Activated CD4-positive, alpha-beta T cell treated with anti-CD3 and anti-CD28 coated beads for 36 hours (primary cell): Measurements from ENCODE around the gene PIP4K2B. TPM values are rescaled to one million over a fixed set of nuclear protein-coding genes. Genes with fewer than 3 reads are reported as not detected.
A peak's percentile ranks its signal among the peaks of the same experiment; 100 is the strongest.

Source experiments
- ATAC-seq: fragments of 200-7000 bp; cut with Tn5 transposase; one replicate; pipeline ENCODE4 v1.10.0; 2021; ENCODE audit warnings: mild to moderate bottlenecking, moderate library complexity
- CTCF ChIA-PET: fragments of 350-600 bp; sonication (Branson Sonifier 250); formaldehyde crosslinking; loops from one replicate; lab custom pipeline; 2021; ENCODE audit warnings: antibody characterized with exemption; lab: Charles Lee
- POLR2A ChIA-PET: fragments of 350-600 bp; sonication (Branson Sonifier 250); formaldehyde crosslinking; loops from one replicate; lab custom pipeline; 2021; ENCODE audit warnings: antibody characterized with exemption, inconsistent platforms; lab: Charles Lee
- DNase-seq: peaks from one replicate; pipeline ENCODE4 v3.0.0-alpha.2; 2020
- H3K27ac Mint-ChIP-seq: one replicate; pipeline ENCODE4 v1.8.0; 2021; ENCODE audit warnings: mixed read lengths
- H3K27me3 Mint-ChIP-seq: one replicate; pipeline ENCODE4 v1.8.0; 2021; ENCODE audit warnings: mixed read lengths
- H3K36me3 Mint-ChIP-seq: one replicate; pipeline ENCODE4 v1.8.0; 2021; ENCODE audit warnings: low read depth, mixed read lengths
- H3K4me1 Mint-ChIP-seq: one replicate; pipeline ENCODE4 v1.8.0; 2021; ENCODE audit warnings: mixed read lengths
- H3K4me3 Mint-ChIP-seq: one replicate; pipeline ENCODE4 v1.8.0; 2021; ENCODE audit warnings: mild to moderate bottlenecking, moderate library complexity, mixed read lengths
- H3K9me3 Mint-ChIP-seq: one replicate; pipeline ENCODE4 v1.8.0; 2021; ENCODE audit warnings: low read depth, mixed read lengths
- intact Hi-C, 2 experiments: fragments of 100-400 bp; cut with DNase I in 1 of 2; cut with micrococcal nuclease in 1 of 2; formaldehyde crosslinking; loops; one replicate each; pipeline versions ENCODE4 v1.14.2 to v1.15.1; 2022 to 2024; cut with DNase I, micrococcal nuclease
- total RNA-seq, 2 experiments: library from RNA; stranded (reverse); gene quantifications; one replicate each; pipeline ENCODE4 v1.2.3, GENCODE V29; 2021

PIP4K2B gene
- total RNA-seq, result 10 to 100 TPM; 36.3 to 41.6 TPM

GRCh38 chr17:38799501-38800236 is at the start of gene PIP4K2B:
Gene PIP4K2B (minus strand): TSS chr17:38799556. CDS start chr17:38799424, 132 bp downstream.
- POLR2A ChIA-PET, result interaction anchor here (1.5 kb wide), 1 partner anchor 354 kb away, joined by 4 read pairs; no protein-coding TSS in a partner anchor
- CTCF ChIA-PET, result interaction anchor here (0.6 kb wide), 1 partner anchor 82 kb away, joined by 3 read pairs; no protein-coding TSS in a partner anchor
- H3K4me1 Mint-ChIP-seq, result peaks cover 33% of the 10 kb centered on the region
- intact Hi-C loops, result loop anchor here (1.0 to 2.0 kb wide), 16 partner anchors 17 to 1191 kb away; partner anchors contain the start of genes PSMB3 (in 2 of the 2), CACNB1 (in 1 of the 2), CISD3 (in 1 of the 2) and CWC25 (in 1 of the 2)
- DNase-seq (peak; percentile 93), ATAC-seq (peak; percentile 83)
- no peaks in the 10 kb centered on the region for H3K9me3 Mint-ChIP-seq
- no peaks in the 10 kb centered on the region for H3K27me3 Mint-ChIP-seq
- peak within 1 kb of the TSS; percentile 99 for H3K4me3 Mint-ChIP-seq
- peak within 1 kb of the TSS; percentile 94 for H3K27ac Mint-ChIP-seq
- peaks cover 47% of the 10 kb centered on the region for H3K36me3 Mint-ChIP-seq

- intact Hi-C loops, result no loop called here
- no peak overlapping the region for H3K27ac Mint-ChIP-seq
- no peaks in the 10 kb centered on the region for H3K9me3 Mint-ChIP-seq
- CTCF ChIA-PET, result no interaction called here
- peaks cover 64% of the 10 kb centered on the region for H3K36me3 Mint-ChIP-seq
- ATAC-seq (no peak), DNase-seq (no peak)
- H3K4me3 Mint-ChIP-seq, result no peak overlapping the region
- no peaks in the 10 kb centered on the region for H3K27me3 Mint-ChIP-seq
- H3K4me1 Mint-ChIP-seq, result peaks cover 33% of the 10 kb centered on the region
- POLR2A ChIA-PET, result interaction anchor here (0.7 to 1.4 kb wide), 2 partner anchors 21 to 23 kb away, joined by 3 to 14 read pairs; partner anchors contain the start of gene LASP1
These were observed 49.2 kb upstream of the PIP4K2B start for GRCh38 chr17:38848557-38848891.

GRCh38 chr17:38844261-38844757 is 45.0 kb upstream of the PIP4K2B start:
- ATAC-seq (no peak), DNase-seq (no peak)
- H3K27me3 Mint-ChIP-seq, result no peaks in the 10 kb centered on the region
- no peaks in the 10 kb centered on the region for H3K9me3 Mint-ChIP-seq
- intact Hi-C loops, result no loop called here
- ChIA-PET POLR2A (interaction anchor here (0.8 to 1.1 kb wide), 2 partner anchors 10 to 32 kb away, joined by 4 to 7 read pairs; partner anchors contain the start of gene RPL23), CTCF (interaction anchor here (0.6 to 0.8 kb wide), 3 partner anchors 123 to 1293 kb away, joined by 3 read pairs; no protein-coding TSS in a partner anchor)
- peaks cover 8% of the 10 kb centered on the region for H3K4me1 Mint-ChIP-seq
- no peak overlapping the region for H3K4me3 Mint-ChIP-seq
- H3K27ac Mint-ChIP-seq, result no peak overlapping the region
- peaks cover 24% of the 10 kb centered on the region for H3K36me3 Mint-ChIP-seq

- ATAC-seq (no peak), DNase-seq (no peak)
- H3K4me3 Mint-ChIP-seq, result peak overlapping the region; percentile 99
- H3K27me3 Mint-ChIP-seq, result no peaks in the 10 kb centered on the region
- ChIA-PET POLR2A (interaction anchor here (1.8 kb wide), 1 partner anchor 45 kb away, joined by 9 read pairs; the partner anchor contains the start of gene LASP1), CTCF (interaction anchor here (0.7 to 1.2 kb wide), 4 partner anchors 9 to 267 kb away, joined by 3 to 5 read pairs (median 3); no protein-coding TSS in a partner anchor)
- intact Hi-C loops, result loop anchor here (1.0 to 2.0 kb wide), 9 partner anchors 27 to 1101 kb away; partner anchors contain the start of genes RPL23 (in 2 of the 2), LRRC3C (in 1 of the 2), MED1 (in 1 of the 2) and ORMDL3 (in 1 of the 2)
- H3K9me3 Mint-ChIP-seq, result no peaks in the 10 kb centered on the region
- H3K27ac Mint-ChIP-seq, result peak overlapping the region; percentile 99
- H3K4me1 Mint-ChIP-seq, result peaks cover 27% of the 10 kb centered on the region
- H3K36me3 Mint-ChIP-seq, result peaks cover 6% of the 10 kb centered on the region
These were observed 26.4 kb upstream of the PIP4K2B start for GRCh38 chr17:38825762-38826247.

- intact Hi-C loops, result loop anchor here (1.0 to 2.0 kb wide), 9 partner anchors 26 to 1102 kb away; partner anchors contain the start of genes RPL23 (in 2 of the 2), LRRC3C (in 1 of the 2), MED1 (in 1 of the 2) and ORMDL3 (in 1 of the 2)
- no peaks in the 10 kb centered on the region for H3K27me3 Mint-ChIP-seq
- DNase-seq (peak; percentile 95), ATAC-seq (peak; percentile 82)
- peak within 1 kb of the TSS; percentile 99 for H3K27ac Mint-ChIP-seq
- ChIA-PET POLR2A (interaction anchor here (1.8 to 2.0 kb wide), 2 partner anchors 29 to 46 kb away, joined by 7 to 9 read pairs; partner anchors contain the start of genes LASP1 and RPL23), CTCF (interaction anchor here (0.7 to 1.2 kb wide), 4 partner anchors 8 to 266 kb away, joined by 3 to 5 read pairs (median 3); no protein-coding TSS in a partner anchor)
- peaks cover 12% of the 10 kb centered on the region for H3K36me3 Mint-ChIP-seq
- no peaks in the 10 kb centered on the region for H3K9me3 Mint-ChIP-seq
- peaks cover 27% of the 10 kb centered on the region for H3K4me1 Mint-ChIP-seq
- peak within 1 kb of the TSS; percentile 99 for H3K4me3 Mint-ChIP-seq
These were observed 25.8 kb upstream of the PIP4K2B start, which contains the start of gene CWC25 for GRCh38 chr17:38824899-38825761. Gene CWC25 (minus strand): TSS chr17:38825321. CDS start chr17:38825183, 138 bp downstream.

GRCh38 chr17:38815576-38816193 is 16.3 kb upstream of the PIP4K2B start:
- H3K9me3 Mint-ChIP-seq, result no peaks in the 10 kb centered on the region
- no peak overlapping the region for H3K4me3 Mint-ChIP-seq
- H3K4me1 Mint-ChIP-seq, result peaks cover 8% of the 10 kb centered on the region
- peaks cover 24% of the 10 kb centered on the region for H3K36me3 Mint-ChIP-seq
- intact Hi-C loops, result loop anchor here in 1 of 2 experiments (2.0 kb wide), 1 partner anchor 15 kb away; no protein-coding TSS in a partner anchor
- DNase-seq, result peak; percentile 47
- ChIA-PET POLR2A (no interaction called here), CTCF (no interaction called here)
- no peak overlapping the region for H3K27ac Mint-ChIP-seq
- H3K27me3 Mint-ChIP-seq, result no peaks in the 10 kb centered on the region
- ATAC-seq, result peak; percentile 88

GRCh38 chr17:38809828-38810227 is 10.5 kb upstream of the PIP4K2B start:
- Mint-ChIP-seq H3K4me1 (no peaks in the 10 kb centered on the region), H3K9me3 (no peaks in the 10 kb centered on the region), H3K36me3 (peaks cover 37% of the 10 kb centered on the region), H3K27ac (no peak overlapping the region), H3K4me3 (no peak overlapping the region), H3K27me3 (no peaks in the 10 kb centered on the region)
- ChIA-PET POLR2A (no interaction called here), CTCF (interaction anchor here (0.6 kb wide), 1 partner anchor 11 kb away, joined by 3 read pairs; no protein-coding TSS in a partner anchor)
- no peak for ATAC-seq
- intact Hi-C loops, result no loop called here
- DNase-seq, result no peak

GRCh38 chr17:38800237-38800760 is 943 bp upstream of the PIP4K2B start:
- Mint-ChIP-seq H3K27ac (peak overlapping the region; percentile 82), H3K4me3 (peak overlapping the region; percentile 99), H3K9me3 (no peaks in the 10 kb centered on the region), H3K36me3 (peaks cover 47% of the 10 kb centered on the region), H3K27me3 (no peaks in the 10 kb centered on the region), H3K4me1 (peaks cover 33% of the 10 kb centered on the region)
- CTCF ChIA-PET, result no interaction called here
- POLR2A ChIA-PET, result no interaction called here
- ATAC-seq (no peak), DNase-seq (no peak)
- intact Hi-C loops, result loop anchor here in 1 of 2 experiments (2.0 kb wide), 1 partner anchor 17 kb away; no protein-coding TSS in a partner anchor

GRCh38 chr17:38798614-38799500 is 499 bp downstream of the PIP4K2B start:
- Mint-ChIP-seq H3K27me3 (no peaks in the 10 kb centered on the region), H3K36me3 (peaks cover 42% of the 10 kb centered on the region), H3K9me3 (no peaks in the 10 kb centered on the region), H3K27ac (peak overlapping the region; percentile 94), H3K4me1 (peaks cover 36% of the 10 kb centered on the region), H3K4me3 (peak overlapping the region; percentile 99)
- ATAC-seq, result peak; percentile 31
- DNase-seq, result peak; percentile 66
- CTCF ChIA-PET, result interaction anchor here (0.5 to 1.3 kb wide), 5 partner anchors 21 to 466 kb away, joined by 3 to 6 read pairs (median 4); no protein-coding TSS in a partner anchor
- intact Hi-C loops, result loop anchor here (1.0 to 2.0 kb wide), 15 partner anchors 26 to 1190 kb away; partner anchors contain the start of genes PSMB3 (in 2 of the 2), CACNB1 (in 1 of the 2), CISD3 (in 1 of the 2) and CWC25 (in 1 of the 2)
- POLR2A ChIA-PET, result interaction anchor here (0.5 to 1.5 kb wide), 2 partner anchors 44 to 355 kb away, joined by 3 to 4 read pairs; no protein-coding TSS in a partner anchor
